Measurements from ENCODE around the gene IGFBPL1. TPM values are rescaled to one million over a fixed set of nuclear protein-coding genes. Genes with fewer than 3 reads are reported as not detected.

IGFBPL1 gene
- total and polyA plus RNA-seq, 2 of the 13 experiments (the other 11 are each of a cell fraction or from before 2014, with no cell fraction given), result 0.24 TPM; not detected in 1

- no peak for TF ChIP-seq ZBED4 (CRISPR knock-in tag; IDR thresholded peaks at IDR 0.05; ENCODE audit: borderline replicate concordance)
- peak; percentile 27; the same call in 1 of the 2 replicates for TF ChIP-seq ARID4A (CRISPR knock-in tag; IDR thresholded peaks at IDR 0.05; ENCODE audit: borderline replicate concordance)
- no peak for TF ChIP-seq CENPBD1 (CRISPR knock-in tag; IDR thresholded peaks at IDR 0.05; ENCODE audit: borderline replicate concordance, low read depth)
- TF ChIP-seq JUN (CRISPR knock-in tag; IDR thresholded peaks at IDR 0.05), result no peak
- TF ChIP-seq ZNF724P (CRISPR knock-in tag; IDR thresholded peaks at IDR 0.05; ENCODE audit: borderline replicate concordance), result no peak
- TF ChIP-seq TBX2 (CRISPR knock-in tag; IDR thresholded peaks at IDR 0.05; ENCODE audit: borderline replicate concordance), result peak; percentile 76
- TF ChIP-seq ZNF713 (CRISPR knock-in tag; IDR thresholded peaks at IDR 0.05), result no peak
- TF ChIP-seq TCF7L2 (IDR thresholded peaks at IDR 0.05; ENCODE audit: low read depth, low read length), result no peak
- TF ChIP-seq RAD21 (CRISPR knock-in tag; IDR thresholded peaks at IDR 0.05), result no peak
- no peak for TF ChIP-seq ZNF710 (CRISPR knock-in tag; IDR thresholded peaks at IDR 0.05; ENCODE audit: borderline replicate concordance)
- no peak for TF ChIP-seq ZFAT (CRISPR knock-in tag; conservative IDR thresholded peaks at IDR 0.05)
- peak; percentile 55; the same call in 1 of the 2 replicates for TF ChIP-seq PAXIP1 (CRISPR knock-in tag; conservative IDR thresholded peaks at IDR 0.05)
- no peak for TF ChIP-seq FOXA1 (IDR thresholded peaks at IDR 0.05)
- no peak for TF ChIP-seq FOXA1 (CRISPR knock-in tag; IDR thresholded peaks at IDR 0.05)
Observed at GRCh38 chr9:38374847-38375571, 49.2 kb downstream of the IGFBPL1 start (continued).

All from HepG2 (cell line).